Hepatocyte (in vitro differentiated cells): ENCODE data around the gene SUPV3L1. TPM values are rescaled to one million over a fixed set of nuclear protein-coding genes. Genes with fewer than 3 reads are reported as not detected.

ENCODE experiments used
- DNase-seq: peaks from one replicate; pipeline ENCODE4 v3.0.0-alpha.2; 2016; ENCODE audit warnings: low spot score
- H2AFZ ChIP-seq: fragments of 200-600 bp; sonication (generic); 2 replicates; pipeline ENCODE4 v1.6.0; 2016; ENCODE audit warnings: antibody characterized with exemption, mild to moderate bottlenecking
- H3K27ac ChIP-seq: fragments of 200-600 bp; sonication (generic); 2 replicates; pipeline ENCODE4 v1.5.1; 2016; ENCODE audit warnings: mild to moderate bottlenecking
- H3K27me3 ChIP-seq: fragments of 200-600 bp; sonication (generic); 2 replicates; pipeline ENCODE4 v1.6.1; 2016
- H3K36me3 ChIP-seq: fragments of 200-600 bp; sonication (generic); replicated peaks from 2 replicates; pipeline ENCODE4 v1.5.1; 2016; ENCODE audit warnings: low read depth; ENCODE audit not compliant: insufficient read depth
- H3K4me1 ChIP-seq: fragments of 200-600 bp; sonication (generic); 2 replicates; pipeline ENCODE4 v1.5.1; 2016; ENCODE audit warnings: mild to moderate bottlenecking, moderate library complexity; ENCODE audit not compliant: insufficient read depth
- H3K4me2 ChIP-seq: fragments of 200-600 bp; sonication (generic); 2 replicates; pipeline ENCODE4 v1.6.0; 2016
- H3K4me3 ChIP-seq: fragments of 200-600 bp; sonication (generic); 2 replicates; pipeline ENCODE4 v1.5.1; 2016; ENCODE audit warnings: mild to moderate bottlenecking
- H3K79me2 ChIP-seq: fragments of 200-600 bp; sonication (generic); 2 replicates; pipeline ENCODE4 v1.6.0; 2017; ENCODE audit warnings: mild to moderate bottlenecking
- H3K9me2 ChIP-seq: fragments of 200-600 bp; sonication (generic); replicated peaks from 2 replicates; pipeline ENCODE4 v1.6.0; 2017; ENCODE audit warnings: mild to moderate bottlenecking; ENCODE audit not compliant: insufficient read depth
- H3K9me3 ChIP-seq: fragments of 200-600 bp; sonication (generic); 2 replicates; pipeline ENCODE4 v1.5.1; 2016; ENCODE audit warnings: low read depth, mild to moderate bottlenecking
- H4K20me1 ChIP-seq: fragments of 200-600 bp; sonication (generic); 2 replicates; pipeline ENCODE4 v1.6.0; 2016; ENCODE audit warnings: mild to moderate bottlenecking; ENCODE audit not compliant: insufficient read depth, poor library complexity, severe bottlenecking
- CTCF ChIP-seq: fragments of 200-600 bp; sonication (generic); IDR thresholded peaks from 2 replicates; pipeline ENCODE4 v1.5.1; 2016; ENCODE audit warnings: antibody characterized with exemption, mild to moderate bottlenecking; ENCODE audit not compliant: poor library complexity
- EZH2 ChIP-seq: fragments of 200-600 bp; sonication (generic); IDR thresholded peaks from 2 replicates; pipeline ENCODE4 v1.6.1; 2016; ENCODE audit warnings: antibody characterized with exemption, mild to moderate bottlenecking, borderline replicate concordance
- EZH2phosphoT487 ChIP-seq: fragments of 200-600 bp; sonication (generic); IDR thresholded peaks from one replicate; pipeline ENCODE4 v1.6.1; 2018; ENCODE audit warnings: antibody characterized with exemption, mild to moderate bottlenecking, low read depth, moderate library complexity; ENCODE audit not compliant: unreplicated experiment, severe bottlenecking
- WGBS: methylation state at CpG from one replicate; pipeline ENCODE4 v1.1.6; 2016; ENCODE audit warnings: low lambda C conversion rate; ENCODE audit errors: missing lambda C conversion rate; 5-methylcytosine and 5-hydroxymethylcytosine counted together
- polyA plus RNA-seq: library from polyadenylated mRNA; unstranded; fragments of >200 nt; fragmentation: Nextera tagmentation; extraction: Ambion mirVana; gene quantifications from 2 replicates; pipeline ENCODE4 v1.2.1, GENCODE V29; 2016
- total RNA-seq: library from RNA; depleted of rRNA; stranded (reverse); fragments of >200 nt; gene quantifications from 2 replicates; pipeline ENCODE4 v1.2.3, GENCODE V29; 2014

The SUPV3L1 gene
- total and polyA plus RNA-seq, 2 experiments from 2014 or later = 27.6 to 27.9 TPM

GRCh38 chr10:69230128-69230527, 50.1 kb downstream of the SUPV3L1 start:
- no peaks in the 10 kb centered on the region for H3K9me3 ChIP-seq
- no peak for TF ChIP-seq EZH2
- TF ChIP-seq CTCF = no peak
- no peak for TF ChIP-seq EZH2phosphoT487
- peak overlapping the region; percentile 93 for H3K27ac ChIP-seq
- no peaks in the 10 kb centered on the region for H3K9me2 ChIP-seq
- H3K4me3 ChIP-seq = no peak overlapping the region
- H4K20me1 ChIP-seq = no peaks in the 10 kb centered on the region
- no peak overlapping the region for H2AFZ ChIP-seq
- no peaks in the 10 kb centered on the region for H3K27me3 ChIP-seq
- H3K36me3 ChIP-seq = no peaks in the 10 kb centered on the region
- H3K4me2 ChIP-seq = no peak overlapping the region
- H3K4me1 ChIP-seq = peaks cover 6% of the 10 kb centered on the region
- H3K79me2 ChIP-seq = no peaks in the 10 kb centered on the region
- DNase-seq = no peak
- WGBS = 79% methylated on average over 5 of the region's 5 CpGs

- DNase-seq = peak; percentile 62
- Histone ChIP-seq H4K20me1 (no peaks in the 10 kb centered on the region), H3K27me3 (no peaks in the 10 kb centered on the region), H3K79me2 (no peaks in the 10 kb centered on the region), H3K4me2 (no peak overlapping the region), H3K9me2 (no peaks in the 10 kb centered on the region), H3K27ac (no peak overlapping the region), H3K4me3 (no peak overlapping the region), H3K9me3 (no peaks in the 10 kb centered on the region), H3K36me3 (no peaks in the 10 kb centered on the region), H2AFZ (no peak overlapping the region), H3K4me1 (peaks cover 6% of the 10 kb centered on the region)
- 64% methylated on average over 9 of the region's 9 CpGs for WGBS
- TF ChIP-seq EZH2phosphoT487 = no peak
Measured at GRCh38 chr10:69232252-69232651, 52.2 kb downstream of the SUPV3L1 start.

- no peaks in the 10 kb centered on the region for H4K20me1 ChIP-seq
- no peaks in the 10 kb centered on the region for H3K9me2 ChIP-seq
- H3K4me1 ChIP-seq = peaks cover 6% of the 10 kb centered on the region
- no peak for DNase-seq
- no peaks in the 10 kb centered on the region for H3K79me2 ChIP-seq
- H3K36me3 ChIP-seq = no peaks in the 10 kb centered on the region
- TF ChIP-seq EZH2phosphoT487 (no peak), EZH2 (no peak), CTCF (no peak)
- no peak overlapping the region for H3K4me2 ChIP-seq
- 84% methylated on average over 22 of the region's 22 CpGs for WGBS
- H3K27ac ChIP-seq = no peak overlapping the region
- no peaks in the 10 kb centered on the region for H3K9me3 ChIP-seq
- H3K4me3 ChIP-seq = no peak overlapping the region
- no peak overlapping the region for H2AFZ ChIP-seq
- no peaks in the 10 kb centered on the region for H3K27me3 ChIP-seq
Measured at GRCh38 chr10:69232736-69233480, 52.9 kb downstream of the SUPV3L1 start.

GRCh38 chr10:69234447-69234846, 54.4 kb downstream of the SUPV3L1 start:
- WGBS = 90% methylated on average over 3 of the region's 3 CpGs
- H3K4me1 ChIP-seq = peaks cover 6% of the 10 kb centered on the region
- H2AFZ ChIP-seq = no peak overlapping the region
- no peak overlapping the region for H3K4me3 ChIP-seq
- no peaks in the 10 kb centered on the region for H4K20me1 ChIP-seq
- no peaks in the 10 kb centered on the region for H3K9me2 ChIP-seq
- no peak overlapping the region for H3K4me2 ChIP-seq
- no peaks in the 10 kb centered on the region for H3K9me3 ChIP-seq
- DNase-seq = no peak
- H3K79me2 ChIP-seq = no peaks in the 10 kb centered on the region
- no peaks in the 10 kb centered on the region for H3K27me3 ChIP-seq
- TF ChIP-seq CTCF (no peak), EZH2 (no peak), EZH2phosphoT487 (no peak)
- H3K36me3 ChIP-seq = no peaks in the 10 kb centered on the region
- no peak overlapping the region for H3K27ac ChIP-seq
